WERI-Rb-1 (cell line): ENCODE results near the gene PABPN1L.

Experiments
- DNase-seq: peaks from one replicate; pipeline ENCODE4 v3.0.0-alpha.2; 2020
- H3K27ac ChIP-seq: fragments of 250-450 bp; sonication (Bioruptor Pico); 2 replicates; pipeline ENCODE4 v1.5.1; 2020; ENCODE audit warnings: mild to moderate bottlenecking, moderate library complexity
- H3K27me3 ChIP-seq: fragments of 250-450 bp; sonication (Bioruptor Pico); 2 replicates; pipeline ENCODE4 v1.5.1; 2021; ENCODE audit warnings: mild to moderate bottlenecking, low read depth, moderate library complexity; ENCODE audit not compliant: insufficient read depth, severe bottlenecking
- H3K36me3 ChIP-seq: fragments of 250-450 bp; sonication (Bioruptor Pico); 2 replicates; pipeline ENCODE4 v1.5.1; 2020; ENCODE audit warnings: mild to moderate bottlenecking, moderate library complexity
- H3K4me3 ChIP-seq: 2 replicates; pipeline ENCODE4 v1.5.1; 2011; ENCODE audit warnings: low read depth, mild to moderate bottlenecking, control low read depth, low read length
- H3K9me3 ChIP-seq: fragments of 250-450 bp; sonication (Bioruptor Pico); 2 replicates; pipeline ENCODE4 v1.5.1; 2021; ENCODE audit warnings: mild to moderate bottlenecking, moderate library complexity; ENCODE audit not compliant: severe bottlenecking
- TF ChIP-seq, protein P1 (sequence below): IDR thresholded peaks from 2 replicates; pipeline ENCODE4 v1.5.1; 2011; ENCODE audit warnings: low read depth, mild to moderate bottlenecking, control low read depth, inconsistent platforms, low read length

PABPN1L gene

DNA sequence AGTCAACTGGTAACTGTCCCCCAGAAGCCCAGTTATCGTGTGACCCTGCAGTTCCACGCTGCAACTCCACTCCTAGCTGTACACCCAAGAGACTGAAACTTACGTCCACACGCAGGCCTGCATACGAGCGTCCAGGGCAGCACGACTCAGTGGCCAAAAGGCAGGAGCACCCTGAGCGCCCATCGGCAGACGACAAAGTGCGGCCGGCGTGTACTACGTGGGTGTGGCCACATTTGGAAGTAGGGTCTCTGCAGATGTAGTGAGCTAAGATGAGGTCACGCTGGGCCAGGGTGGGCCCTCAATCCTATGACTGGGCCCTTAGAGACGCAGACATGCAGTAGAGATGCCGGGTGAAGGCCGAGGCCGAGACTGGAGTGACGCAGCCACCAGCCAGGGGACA lies 23.2 kb downstream of the PABPN1L start:
- TF ChIP-seq, protein P1, sequence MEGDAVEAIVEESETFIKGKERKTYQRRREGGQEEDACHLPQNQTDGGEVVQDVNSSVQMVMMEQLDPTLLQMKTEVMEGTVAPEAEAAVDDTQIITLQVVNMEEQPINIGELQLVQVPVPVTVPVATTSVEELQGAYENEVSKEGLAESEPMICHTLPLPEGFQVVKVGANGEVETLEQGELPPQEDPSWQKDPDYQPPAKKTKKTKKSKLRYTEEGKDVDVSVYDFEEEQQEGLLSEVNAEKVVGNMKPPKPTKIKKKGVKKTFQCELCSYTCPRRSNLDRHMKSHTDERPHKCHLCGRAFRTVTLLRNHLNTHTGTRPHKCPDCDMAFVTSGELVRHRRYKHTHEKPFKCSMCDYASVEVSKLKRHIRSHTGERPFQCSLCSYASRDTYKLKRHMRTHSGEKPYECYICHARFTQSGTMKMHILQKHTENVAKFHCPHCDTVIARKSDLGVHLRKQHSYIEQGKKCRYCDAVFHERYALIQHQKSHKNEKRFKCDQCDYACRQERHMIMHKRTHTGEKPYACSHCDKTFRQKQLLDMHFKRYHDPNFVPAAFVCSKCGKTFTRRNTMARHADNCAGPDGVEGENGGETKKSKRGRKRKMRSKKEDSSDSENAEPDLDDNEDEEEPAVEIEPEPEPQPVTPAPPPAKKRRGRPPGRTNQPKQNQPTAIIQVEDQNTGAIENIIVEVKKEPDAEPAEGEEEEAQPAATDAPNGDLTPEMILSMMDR = no peak
- Histone ChIP-seq H3K27ac (no peak overlapping the region), H3K36me3 (no peaks in the 10 kb centered on the region), H3K9me3 (no peaks in the 10 kb centered on the region), H3K27me3 (no peaks in the 10 kb centered on the region), H3K4me3 (no peak overlapping the region)
- DNase-seq = no peak

DNA sequence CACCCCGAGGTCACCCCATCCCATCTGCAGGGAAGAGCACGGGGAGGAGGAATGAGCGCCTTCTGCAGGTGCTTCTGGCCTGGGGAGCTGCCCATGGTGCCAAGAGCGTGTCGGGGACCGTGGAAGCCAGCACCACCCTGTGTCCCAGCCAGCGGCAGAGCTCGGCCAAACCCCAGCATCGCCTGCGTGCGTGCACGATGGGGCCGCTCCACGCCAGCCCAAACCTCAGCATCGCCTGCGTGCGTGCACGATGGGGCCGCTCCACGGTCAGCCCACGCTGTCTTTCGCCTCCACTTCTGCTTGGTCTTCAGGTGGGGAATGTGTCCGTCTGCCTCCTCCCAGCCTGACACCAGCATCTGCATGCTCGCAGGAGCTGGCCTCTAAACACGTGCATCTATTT lies 23.7 kb downstream of the PABPN1L start:
- H3K4me3 ChIP-seq = no peak overlapping the region
- H3K9me3 ChIP-seq = no peaks in the 10 kb centered on the region
- DNase-seq = no peak
- TF ChIP-seq, protein P1 = no peak
- H3K27me3 ChIP-seq = no peaks in the 10 kb centered on the region
- no peak overlapping the region for H3K27ac ChIP-seq
- no peaks in the 10 kb centered on the region for H3K36me3 ChIP-seq

DNA sequence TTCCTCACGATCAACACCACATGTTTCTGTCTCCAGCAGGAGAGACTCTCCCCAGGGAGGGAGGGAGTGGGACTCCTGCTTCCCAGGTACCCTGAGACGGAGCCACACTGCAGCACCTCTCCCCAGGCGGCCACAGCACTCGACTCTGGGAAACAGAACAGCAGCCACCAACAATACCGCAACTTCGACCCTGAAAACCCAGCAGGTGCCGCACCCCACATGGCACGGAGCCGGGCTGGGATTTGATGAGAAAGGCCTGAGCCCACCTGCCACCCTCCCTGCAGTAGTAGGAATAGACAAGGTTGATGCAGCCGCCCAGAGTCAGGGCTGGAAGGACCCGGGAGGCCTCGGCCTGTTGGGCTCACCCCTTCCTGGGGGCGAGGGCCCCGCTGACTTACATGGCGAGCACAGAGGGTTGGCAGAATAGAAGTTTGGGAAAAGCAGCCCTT lies 24.1 kb downstream of the PABPN1L start:
- Histone ChIP-seq H3K9me3 (no peaks in the 10 kb centered on the region), H3K4me3 (no peak overlapping the region), H3K27ac (no peak overlapping the region), H3K27me3 (no peaks in the 10 kb centered on the region), H3K36me3 (no peaks in the 10 kb centered on the region)
- DNase-seq = no peak
- TF ChIP-seq, protein P1 = no peak

DNA sequence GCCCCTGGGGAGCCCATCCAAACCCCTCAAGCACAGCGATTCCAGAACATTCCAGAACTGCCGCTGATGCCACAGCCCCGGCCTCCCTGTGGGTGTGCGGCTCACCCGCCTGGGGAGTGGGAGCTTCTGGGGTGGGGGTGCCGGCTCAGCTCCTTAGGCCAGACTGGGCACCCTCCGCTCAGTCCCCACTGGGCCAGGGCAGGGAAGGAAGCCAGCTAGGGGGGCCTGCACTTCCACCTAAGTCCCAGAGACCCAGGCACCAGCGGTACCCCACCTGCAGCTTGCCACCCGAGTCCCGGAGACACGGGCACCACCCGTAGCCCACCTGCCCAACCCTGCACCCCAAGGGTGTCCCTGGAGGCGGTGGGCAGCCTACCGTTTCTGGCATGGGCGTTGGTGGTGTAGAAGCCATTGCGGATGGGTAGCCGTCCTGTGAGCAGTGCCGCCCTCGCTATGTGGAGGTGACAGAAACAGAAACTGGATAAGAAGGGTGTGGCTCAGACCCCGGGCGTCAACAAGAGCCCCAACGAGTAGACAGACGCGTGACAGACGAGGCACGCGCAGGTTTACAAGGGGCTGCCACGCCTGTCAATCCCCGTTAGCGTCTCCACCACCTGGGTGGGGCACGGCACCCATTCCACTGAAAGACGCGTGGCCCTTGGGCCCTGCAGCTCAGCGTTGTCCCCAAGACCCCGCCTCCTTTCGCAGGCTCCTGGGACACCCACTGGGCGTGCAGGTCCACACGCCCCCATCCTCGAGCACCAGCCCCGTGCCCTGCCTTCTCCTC lies 24.7 kb downstream of the PABPN1L start:
- TF ChIP-seq, protein P1 = no peak
- Histone ChIP-seq H3K9me3 (no peaks in the 10 kb centered on the region), H3K27ac (no peak overlapping the region), H3K27me3 (no peaks in the 10 kb centered on the region), H3K4me3 (no peak overlapping the region), H3K36me3 (no peaks in the 10 kb centered on the region)
- DNase-seq = no peak

DNA sequence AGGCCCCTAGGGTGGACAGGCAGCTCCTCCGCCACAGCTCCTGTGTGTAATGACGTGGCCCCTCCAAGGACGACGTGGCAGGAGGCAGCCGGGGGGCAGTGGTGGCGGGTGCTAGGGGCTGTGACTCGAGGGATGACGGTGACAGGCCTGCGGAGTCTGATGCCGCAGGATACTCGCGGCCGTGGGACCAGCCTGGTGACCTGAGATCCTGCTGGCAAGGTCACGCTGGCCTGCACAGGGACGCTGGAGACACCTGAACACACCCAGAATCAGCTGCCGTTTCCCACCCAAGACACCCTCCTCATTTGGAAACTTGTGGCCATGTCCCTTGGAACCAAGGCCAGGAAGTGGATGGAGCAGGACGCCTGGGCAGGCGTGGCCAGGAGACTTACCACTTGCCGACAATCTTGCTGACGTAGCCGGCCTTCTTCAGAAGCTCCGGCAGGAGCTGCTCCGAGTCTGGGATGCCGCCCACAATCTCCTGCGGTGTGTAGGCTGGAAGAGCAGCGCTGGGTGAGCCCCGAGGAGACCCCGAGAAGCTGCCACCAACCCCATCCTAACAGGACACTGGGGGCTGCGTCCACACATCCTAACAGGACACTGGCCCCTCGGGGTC lies 25.8 kb downstream of the PABPN1L start:
- H3K36me3 ChIP-seq = no peaks in the 10 kb centered on the region
- no peaks in the 10 kb centered on the region for H3K9me3 ChIP-seq
- H3K4me3 ChIP-seq = no peak overlapping the region
- no peak for DNase-seq
- TF ChIP-seq, protein P1 = no peak
- no peak overlapping the region for H3K27ac ChIP-seq
- H3K27me3 ChIP-seq = no peaks in the 10 kb centered on the region
